GM19397 (cell line): ENCODE results near the gene GRAMD4.

Experiments used
- ATAC-seq: cut with Tn5 transposase; IDR thresholded peaks from one replicate; pipeline ENCODE4 v1.9.1; 2021; ENCODE audit warnings: mild to moderate bottlenecking, moderate library complexity; ENCODE audit not compliant: unreplicated experiment

Gene GRAMD4

DNA sequence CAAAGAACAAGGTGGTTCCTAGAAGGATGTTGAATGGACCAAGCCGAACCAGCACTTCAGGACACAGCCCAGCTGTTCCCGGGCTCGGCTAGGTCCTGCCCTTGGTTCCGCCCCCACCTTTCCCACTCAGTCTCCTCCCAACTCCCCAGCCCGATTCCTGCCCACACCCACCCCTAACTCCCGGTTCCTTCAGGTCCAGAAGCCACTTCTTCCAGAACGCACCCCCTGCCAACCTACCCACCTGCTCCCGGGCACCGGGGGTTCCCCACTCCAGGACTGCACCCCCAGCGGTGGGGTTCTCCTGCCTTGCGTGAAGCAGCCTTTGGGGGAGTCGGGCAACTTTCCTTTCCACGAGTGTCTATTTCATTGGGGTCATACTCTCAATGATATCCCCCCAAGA, 87.1 kb downstream of the GRAMD4 start:
- no peak for ATAC-seq

DNA sequence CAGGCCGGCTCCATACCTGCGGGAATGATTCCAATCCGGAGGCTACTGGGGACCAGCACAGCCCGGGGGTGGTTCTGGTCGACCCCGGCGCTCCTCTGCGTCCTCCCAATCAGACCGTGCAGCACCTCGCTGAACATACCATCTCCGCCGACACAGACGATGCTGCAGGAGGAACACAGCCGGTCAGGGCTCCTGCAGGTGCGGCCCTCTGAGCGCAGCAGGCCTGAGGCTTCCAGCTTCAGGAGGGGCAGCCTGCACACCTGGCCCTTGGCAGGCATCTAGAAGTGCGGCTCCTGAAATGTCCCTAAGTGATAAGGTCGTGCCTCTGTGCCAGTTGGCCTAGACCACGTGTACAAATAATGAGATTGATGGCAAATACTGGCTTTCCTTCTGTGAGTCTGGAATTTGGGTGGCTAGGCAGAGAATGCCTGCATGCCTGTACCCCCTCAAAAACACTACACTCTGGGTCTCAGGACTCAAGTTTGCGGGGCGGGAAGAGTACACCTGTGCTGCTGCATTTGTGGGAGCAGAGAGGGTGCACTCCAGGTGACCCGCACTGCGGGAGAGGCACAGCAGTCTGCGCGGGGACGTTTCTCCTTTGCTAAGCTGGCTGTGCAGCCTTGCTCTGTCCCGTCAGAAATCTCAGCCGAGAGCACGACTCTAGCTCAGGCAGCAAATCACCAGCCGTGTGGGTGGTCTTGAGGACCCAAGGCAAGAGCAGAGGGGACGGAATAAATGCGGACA, 87.8 kb downstream of the GRAMD4 start:
- no peak for ATAC-seq

DNA sequence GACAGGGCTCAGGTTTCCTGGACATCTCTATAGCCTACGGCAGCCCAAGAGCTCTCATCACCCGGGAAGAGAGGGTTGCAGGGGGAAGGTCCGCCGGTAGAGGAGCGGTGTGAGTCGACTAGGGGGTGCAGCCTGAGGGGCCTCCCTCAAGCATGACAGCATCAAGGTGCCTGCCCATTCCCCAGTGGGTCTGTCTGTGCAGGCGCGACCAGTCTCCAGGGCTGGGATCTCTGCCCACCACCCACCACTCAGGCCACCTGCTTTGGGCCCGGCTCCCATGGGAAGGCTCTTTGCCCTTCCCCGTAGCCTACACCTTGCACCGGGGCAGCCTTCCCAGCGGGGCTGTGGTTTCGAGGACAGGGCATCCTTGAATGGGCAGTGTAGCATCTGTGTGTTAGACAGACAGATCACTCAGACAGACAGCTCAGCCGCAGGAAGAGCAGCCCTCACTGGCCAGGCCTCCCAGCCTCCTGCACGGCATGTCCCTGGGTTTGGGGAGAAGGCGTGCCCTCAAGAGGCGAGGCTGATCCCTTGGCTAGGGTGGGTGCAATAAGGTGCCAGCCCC, 88.7 kb downstream of the GRAMD4 start:
- no peak for ATAC-seq

DNA sequence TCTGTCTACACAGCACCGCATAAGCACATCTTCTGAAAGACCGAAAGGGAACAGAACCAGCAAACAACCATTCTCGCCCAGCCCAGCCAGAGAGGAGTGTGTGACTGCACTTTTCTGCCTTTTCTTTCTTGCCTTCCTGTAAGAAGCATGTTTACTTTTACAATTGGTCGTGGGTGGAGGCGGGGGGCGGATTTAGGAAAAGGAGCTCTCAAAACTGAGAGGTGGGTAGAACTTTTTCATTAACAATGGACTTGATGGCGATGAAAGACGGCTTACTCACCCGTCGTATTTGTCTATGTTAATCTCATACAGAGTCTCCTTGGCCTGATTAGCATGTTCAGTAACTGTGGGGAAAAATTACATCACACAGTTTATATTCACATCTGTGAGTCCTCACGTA, 90.6 kb downstream of the GRAMD4 start:
- no peak for ATAC-seq

DNA sequence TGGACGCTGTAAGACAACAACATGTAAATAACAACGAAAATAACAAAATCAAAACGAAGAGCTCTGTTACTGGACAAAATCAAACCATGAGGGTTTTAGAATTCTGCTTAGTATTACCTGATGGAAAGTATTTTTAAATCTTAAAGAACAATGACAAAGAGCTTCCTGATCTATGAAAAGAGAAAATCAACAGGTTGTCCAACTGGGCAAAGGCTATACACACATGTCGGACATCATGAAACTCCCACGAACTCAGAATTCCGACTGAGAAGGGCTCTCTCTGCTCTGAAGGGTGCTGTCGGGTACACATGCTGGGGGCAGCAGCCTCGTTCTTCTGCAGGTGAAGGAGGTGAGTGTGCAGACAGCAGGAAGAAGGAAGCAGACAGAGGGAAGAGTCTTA, 92.1 kb downstream of the GRAMD4 start:
- ATAC-seq = no peak

DNA sequence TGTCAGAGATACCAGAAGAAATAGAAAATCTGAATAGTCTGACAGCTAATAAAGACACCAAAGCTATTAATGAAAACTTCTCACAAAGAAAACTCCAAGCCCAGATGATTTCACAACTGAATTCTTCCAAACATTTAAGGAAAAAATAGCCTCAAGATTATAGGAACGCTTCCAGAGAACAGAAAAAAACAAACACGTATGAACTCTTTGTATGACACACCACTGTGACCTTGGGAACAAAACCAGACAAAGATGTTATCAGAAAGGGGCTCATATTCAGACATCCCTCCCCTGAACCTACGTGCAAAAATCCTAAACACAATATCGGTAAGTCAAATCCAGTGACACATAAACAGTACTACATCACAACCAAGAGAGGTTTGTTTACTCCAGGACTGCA, 94.4 kb downstream of the GRAMD4 start:
- no peak for ATAC-seq

DNA sequence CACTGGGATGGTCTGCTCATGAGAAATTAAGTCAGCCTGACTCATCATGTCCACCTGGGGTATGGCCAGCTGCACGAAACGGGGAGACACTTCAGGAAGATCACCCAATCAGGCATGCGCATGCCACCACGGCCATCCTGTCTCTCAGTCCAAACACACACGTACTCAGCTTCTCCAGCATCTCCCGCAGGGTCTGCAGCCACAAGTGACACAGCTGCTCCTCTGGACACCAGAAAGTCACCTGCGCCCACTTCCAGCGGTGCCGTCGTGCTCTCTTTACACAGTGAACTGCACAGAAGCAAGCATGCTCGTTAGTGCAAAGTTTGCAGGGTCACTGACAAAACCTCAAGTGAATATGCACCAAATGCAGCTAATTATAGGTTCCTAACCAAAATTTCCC, 99.7 kb downstream of the GRAMD4 start:
- ATAC-seq = no peak

DNA sequence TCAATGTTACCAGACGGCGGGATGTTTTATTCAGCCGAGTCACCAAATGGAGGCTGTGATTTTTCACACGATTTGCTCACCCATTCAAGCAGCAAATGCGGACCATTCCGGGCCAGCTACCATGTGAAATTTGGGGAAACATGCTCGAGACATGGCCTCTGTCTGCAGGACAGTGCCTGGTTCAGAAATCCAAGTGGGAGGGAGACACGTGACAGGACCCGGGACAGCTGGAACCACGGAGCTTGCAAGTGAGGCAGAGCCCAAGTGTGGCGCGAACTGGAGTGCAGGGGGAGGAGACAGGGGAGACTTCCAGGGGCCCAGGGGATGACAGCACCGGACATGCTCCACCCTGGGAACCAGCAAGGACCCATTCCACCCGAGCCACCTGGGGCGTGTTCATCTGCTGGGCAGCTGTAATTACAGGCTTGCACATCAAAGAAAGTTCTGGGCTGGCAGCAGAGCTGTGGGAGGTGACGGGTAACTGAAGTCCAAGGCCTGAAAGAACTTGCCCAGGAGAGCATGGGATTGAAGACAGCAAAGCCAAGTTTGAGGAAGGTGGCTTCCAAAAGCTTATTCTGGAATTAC, 101.4 kb downstream of the GRAMD4 start:
- ATAC-seq = no peak

DNA sequence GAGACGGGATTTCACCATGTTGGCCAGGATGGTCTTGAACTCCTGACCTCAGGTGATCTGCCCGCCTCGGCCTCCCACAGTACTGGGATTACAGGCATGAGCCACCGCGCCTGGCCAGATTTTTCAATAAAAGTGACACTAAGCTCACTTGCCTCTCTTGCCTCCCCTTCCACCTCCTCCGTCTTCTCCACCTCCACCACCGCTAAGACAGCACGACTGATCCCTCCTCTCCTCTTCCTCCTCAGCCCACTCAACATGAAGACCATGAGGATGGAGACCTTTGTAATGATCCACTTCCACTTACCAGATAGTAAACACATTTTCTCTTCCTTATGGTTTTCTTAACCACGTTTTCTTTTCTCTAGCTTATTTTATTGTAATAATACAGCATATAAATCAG, 103.7 kb downstream of the GRAMD4 start:
- no peak for ATAC-seq

DNA sequence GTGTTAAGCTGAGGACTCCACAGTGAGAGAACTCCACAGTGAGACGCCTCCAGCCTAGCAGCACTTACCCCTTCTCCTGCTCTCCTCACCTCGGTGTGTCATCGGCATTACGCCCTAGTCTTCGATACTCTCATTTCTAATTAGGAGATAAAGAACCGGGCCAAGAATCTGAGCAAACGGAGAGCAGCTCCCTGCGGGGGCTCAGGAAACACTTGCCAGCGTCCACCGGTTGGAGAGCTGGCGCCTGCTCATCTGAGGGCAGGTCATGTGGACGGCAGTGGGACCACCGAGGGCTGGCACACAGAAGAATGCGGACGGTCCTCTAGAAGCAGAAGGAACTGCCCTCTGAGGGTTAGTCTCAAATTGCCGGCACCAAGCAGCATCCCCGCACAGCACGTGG, 104.9 kb downstream of the GRAMD4 start:
- ATAC-seq = no peak

DNA sequence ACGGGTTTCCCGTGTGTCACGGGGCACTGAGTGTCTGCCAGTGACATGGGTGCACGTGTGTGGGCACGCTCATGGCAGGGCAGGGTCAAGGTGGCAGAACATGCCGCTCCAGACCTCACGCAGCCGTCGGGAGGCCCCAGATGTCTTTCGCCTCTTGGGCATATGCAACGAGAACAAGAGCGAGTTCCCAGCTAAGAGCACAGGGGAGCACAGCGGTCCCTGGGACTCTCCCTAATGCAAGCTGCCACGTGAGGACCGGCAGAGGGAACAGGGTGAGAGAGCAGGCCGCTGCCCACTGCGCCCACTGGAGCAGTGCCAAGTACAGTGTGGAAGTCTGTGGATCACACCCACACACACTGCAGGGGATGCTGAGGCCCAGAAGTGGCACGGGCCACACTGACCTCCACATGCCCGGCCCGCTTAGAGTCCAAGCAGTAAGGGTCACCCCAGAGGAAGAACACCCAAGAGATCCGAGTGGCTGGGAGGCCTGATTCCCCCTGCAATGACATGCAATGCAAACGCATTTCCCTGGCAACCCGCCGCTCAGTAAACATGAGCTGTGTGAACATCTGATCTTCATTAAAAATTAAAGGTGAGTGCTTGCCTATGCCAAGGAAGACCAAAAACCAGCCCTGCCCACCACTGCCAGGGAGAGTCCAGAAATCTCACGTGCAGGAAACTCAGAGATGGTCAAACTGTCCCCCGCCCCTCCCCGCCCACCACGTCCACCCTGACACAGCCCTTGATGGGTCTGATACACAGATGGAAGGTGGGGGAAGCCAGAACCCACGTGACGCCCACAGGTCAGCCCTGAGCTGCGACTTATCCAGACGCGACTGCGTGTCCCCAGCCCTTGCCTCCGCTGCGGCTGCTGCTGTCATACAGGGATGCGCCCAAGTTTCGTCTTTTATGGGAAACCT, 106.1 kb downstream of the GRAMD4 start:
- no peak for ATAC-seq

DNA sequence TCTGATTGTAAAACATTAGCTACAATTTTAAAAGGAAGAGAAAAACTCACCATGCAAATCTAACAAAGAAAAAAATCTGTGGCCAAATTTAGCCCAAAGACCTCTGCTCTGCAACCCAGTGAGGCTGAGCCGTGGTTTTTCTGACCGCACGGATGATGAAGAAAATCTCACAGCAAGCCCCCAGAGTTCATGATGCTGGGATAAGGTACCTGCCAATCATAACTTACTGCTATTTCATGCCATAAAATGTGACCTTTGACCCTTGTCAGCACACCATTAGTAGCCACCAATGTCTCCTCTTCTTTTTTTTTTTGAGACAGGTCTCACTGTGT, 106.8 kb downstream of the GRAMD4 start:
- no peak for ATAC-seq

DNA sequence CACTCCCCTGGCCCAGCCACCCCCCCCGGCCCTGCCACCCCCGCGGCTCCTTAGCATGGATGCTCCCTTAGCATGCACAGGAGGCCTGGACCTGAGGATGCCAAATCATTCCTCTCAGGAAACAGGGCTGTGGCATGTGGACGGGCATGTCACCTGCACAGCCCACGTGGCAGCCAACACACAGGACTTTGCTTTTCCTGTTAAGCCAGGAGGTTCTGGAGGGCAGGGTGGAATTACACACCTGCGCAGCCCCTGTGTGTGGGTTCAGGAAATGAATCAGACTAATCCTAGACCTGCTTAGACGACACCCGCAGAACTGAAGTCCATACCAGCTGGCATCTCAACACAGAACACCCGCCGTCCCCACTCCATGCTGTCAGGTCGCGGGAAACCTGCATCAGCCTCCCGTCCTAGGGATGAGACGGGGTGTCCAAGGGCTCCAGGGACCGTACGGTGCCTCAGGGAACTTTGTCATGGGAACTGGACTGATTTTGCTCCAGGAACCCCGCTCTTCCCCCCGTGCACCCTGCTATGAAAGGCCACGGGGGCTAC, 107.7 kb downstream of the GRAMD4 start:
- ATAC-seq = no peak

DNA sequence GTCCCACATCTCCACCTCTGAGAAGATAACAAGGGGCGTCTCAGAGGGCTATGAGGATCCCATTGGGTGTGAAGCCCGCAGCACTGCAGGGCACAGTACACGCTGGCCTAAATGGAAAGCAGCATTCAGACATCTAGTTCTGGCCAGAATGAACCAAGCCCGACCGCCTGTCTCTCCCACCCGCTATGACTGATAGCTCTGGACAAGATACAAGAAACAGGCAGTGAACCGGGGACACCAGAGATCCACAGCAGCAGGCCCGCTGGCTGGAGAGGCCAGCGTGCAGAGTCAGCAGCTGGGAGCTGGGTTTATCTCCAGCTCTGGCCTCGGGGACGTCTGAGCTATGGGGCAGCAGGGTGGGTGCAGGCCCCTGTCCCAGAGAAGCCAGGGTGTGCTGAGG, 108.3 kb downstream of the GRAMD4 start:
- no peak for ATAC-seq
